Small intestine (tissue), 7 donors: ENCODE measurements around the gene CACNA1A. TPM values are rescaled to one million over a fixed set of nuclear protein-coding genes. Genes with fewer than 3 reads are reported as not detected.

Experiments
- DNase-seq, 2 donors: peaks; one replicate each; pipeline versions ENCODE4 v3.0.0 to v3.0.0-alpha.2; 2013
- FAIRE-seq: peaks from 2 replicates; lab custom pipeline; 2012; peaks lifted over from hg19 to GRCh38; lab: Jason Lieb, UNC
- H3K27ac ChIP-seq, 3 donors: one replicate each; pipeline ENCODE4 v1.5.1; 2013; ENCODE audit warnings: low read length in 2 of 3, mild to moderate bottlenecking in 2 of 3, control low read depth in 1 of 3, inconsistent platforms in 1 of 3, low read depth in 1 of 3, moderate library complexity in 1 of 3
- H3K27me3 ChIP-seq, 3 donors: one replicate each; pipeline ENCODE4 v1.6.1; 2013; ENCODE audit warnings: low read length in 3 of 3, inconsistent platforms in 1 of 3; ENCODE audit not compliant: control insufficient read depth in 3 of 3, insufficient read depth in 3 of 3
- H3K36me3 ChIP-seq, 3 donors: one replicate each; pipeline ENCODE4 v1.6.1; 2013; ENCODE audit warnings: low read length in 3 of 3, inconsistent platforms in 1 of 3, low read depth in 1 of 3, mild to moderate bottlenecking in 1 of 3, moderate library complexity in 1 of 3; ENCODE audit not compliant: control insufficient read depth in 3 of 3, insufficient read depth in 2 of 3
- H3K4me1 ChIP-seq, 3 donors: one replicate each; pipeline ENCODE4 v1.6.1; 2013; ENCODE audit warnings: low read length in 2 of 3, inconsistent platforms in 1 of 3, low read depth in 1 of 3, mild to moderate bottlenecking in 1 of 3, moderate library complexity in 1 of 3; ENCODE audit not compliant: control insufficient read depth in 3 of 3, insufficient read depth in 2 of 3
- H3K4me3 ChIP-seq, 3 donors: one replicate each; pipeline ENCODE4 v1.5.1; 2013; ENCODE audit warnings: low read length in 3 of 3, control low read depth in 1 of 3, inconsistent platforms in 1 of 3, low read depth in 1 of 3, mild to moderate bottlenecking in 1 of 3, moderate library complexity in 1 of 3
- H3K9me3 ChIP-seq, 2 donors: one replicate each; pipeline ENCODE4 v1.6.1; 2013; ENCODE audit warnings: low read depth in 1 of 2, low read length in 1 of 2; ENCODE audit not compliant: control insufficient read depth in 2 of 2, insufficient read depth in 1 of 2
- WGBS, 3 donors: extraction: QIAGEN DNeasy Blood & Tissue Kit; methylation state at CpG; one replicate each; pipeline ENCODE4 v1.1.7; 2013; 5-methylcytosine and 5-hydroxymethylcytosine counted together
- polyA plus RNA-seq, 4 donors: library from polyadenylated mRNA; stranded (reverse) in 3 of 4; unstranded in 1 of 4; fragments of 200-250 nt in 3 of 4; fragments of 120-200 nt in 1 of 4; gene quantifications; one replicate each; pipeline versions ENCODE4 v1.2.1 to v1.2.3, GENCODE V29; 2013
- donor health status: healthy with polysubstance abuse.
- donor health status: control.
- donor health status: control.
- donor health status: Bipolar disorder and iron deficiency.
- donor health status: healthy.

CACNA1A gene
- polyA plus RNA-seq, 4 donors, result 0.27 to 8.9 (median 2.1) TPM

- no peaks in the 10 kb centered on the region for H3K9me3 ChIP-seq
- FAIRE-seq, result no peak
- H3K27me3 ChIP-seq, result peaks cover 0 to 3% (median 0%) of the 10 kb centered on the region in 3 donors
- no peaks in the 10 kb centered on the region for H3K36me3 ChIP-seq
- 86 to 90% (median 89%) methylated on average over 29 to 31 of the region's 31 CpGs for WGBS, 3 donors
- H3K4me3 ChIP-seq, result no peak overlapping the region
- no peaks in the 10 kb centered on the region for H3K4me1 ChIP-seq
- no peak overlapping the region for H3K27ac ChIP-seq
- no peak for DNase-seq
Measured at GRCh38 chr19:13286195-13286985, 219.9 kb downstream of the CACNA1A start.

GRCh38 chr19:13284929-13285928, 221.1 kb downstream of the CACNA1A start:
- FAIRE-seq, result no peak
- H3K27me3 ChIP-seq, result no peaks in the 10 kb centered on the region
- 43 to 47% (median 45%) methylated on average over 13 of the region's 13 CpGs for WGBS, 3 donors

GRCh38 chr19:13283871-13284270, 222.4 kb downstream of the CACNA1A start:
- no peaks in the 10 kb centered on the region for H3K4me1 ChIP-seq
- DNase-seq (no peak), FAIRE-seq (no peak)
- H3K36me3 ChIP-seq, result no peaks in the 10 kb centered on the region
- H3K4me3 ChIP-seq, result no peak overlapping the region
- WGBS, 3 donors, result 10 to 44% (median 13%) methylated on average over 1 of the region's 1 CpG
- H3K9me3 ChIP-seq, result no peaks in the 10 kb centered on the region
- no peak overlapping the region for H3K27ac ChIP-seq
- H3K27me3 ChIP-seq, result no peaks in the 10 kb centered on the region

More at GRCh38 chr19:13284929-13285928, 221.1 kb downstream of the CACNA1A start:
- Histone ChIP-seq H3K4me1 (no peaks in the 10 kb centered on the region), H3K36me3 (no peaks in the 10 kb centered on the region), H3K27ac (no peak overlapping the region), H3K9me3 (no peaks in the 10 kb centered on the region), H3K4me3 (no peak overlapping the region)
- no peak for DNase-seq

- DNase-seq (no peak), FAIRE-seq (no peak)
- WGBS, 3 donors, result 70 to 77% (median 74%) methylated on average over 8 of the region's 8 CpGs
- Histone ChIP-seq H3K36me3 (no peaks in the 10 kb centered on the region), H3K27ac (no peak overlapping the region), H3K4me3 (no peak overlapping the region), H3K27me3 (no peaks in the 10 kb centered on the region), H3K4me1 (no peaks in the 10 kb centered on the region), H3K9me3 (peaks cover 0 to 4% of the 10 kb centered on the region in 2 donors)
Measured at GRCh38 chr19:13282486-13283065, 223.7 kb downstream of the CACNA1A start.

- DNase-seq, result no peak
- Histone ChIP-seq H3K9me3 (peaks cover 0 to 4% of the 10 kb centered on the region in 2 donors), H3K36me3 (no peaks in the 10 kb centered on the region), H3K27ac (no peak overlapping the region), H3K4me3 (no peak overlapping the region), H3K4me1 (no peaks in the 10 kb centered on the region), H3K27me3 (no peaks in the 10 kb centered on the region)
- WGBS, 3 donors, result 36 to 55% (median 47%) methylated on average over 24 of the region's 24 CpGs
- FAIRE-seq, result no peak
Measured at GRCh38 chr19:13281567-13282291, 224.6 kb downstream of the CACNA1A start.

- Histone ChIP-seq H3K36me3 (no peaks in the 10 kb centered on the region), H3K4me3 (no peak overlapping the region), H3K27me3 (no peaks in the 10 kb centered on the region), H3K9me3 (peaks cover 0 to 4% of the 10 kb centered on the region in 2 donors), H3K27ac (no peak overlapping the region), H3K4me1 (no peaks in the 10 kb centered on the region)
- 32 to 41% (median 33%) methylated on average over 17 of the region's 17 CpGs for WGBS, 3 donors
- DNase-seq (peak; percentile 73 to 81), FAIRE-seq (no peak)
Measured at GRCh38 chr19:13277104-13277809, 229.0 kb downstream of the CACNA1A start.

GRCh38 chr19:13275016-13275722, 231.1 kb downstream of the CACNA1A start:
- no peak overlapping the region for H3K4me3 ChIP-seq
- peaks cover 0 to 12% of the 10 kb centered on the region in 2 donors for H3K9me3 ChIP-seq
- peaks cover 0 to 3% (median 0%) of the 10 kb centered on the region in 3 donors for H3K27me3 ChIP-seq
- 61 to 84% (median 79%) methylated on average over 10 of the region's 10 CpGs for WGBS, 3 donors
- H3K27ac ChIP-seq, result no peak overlapping the region
- no peak for FAIRE-seq
- H3K4me1 ChIP-seq, result no peaks in the 10 kb centered on the region
- DNase-seq, result no peak
- H3K36me3 ChIP-seq, result peaks cover 0 to 2% (median 0%) of the 10 kb centered on the region in 3 donors
